GM12874 (cell line): ENCODE measurements around the gene PLVAP.
A peak's percentile ranks its signal among the peaks of the same experiment; 100 is the strongest.

Experiments
- CTCF ChIP-seq: IDR thresholded peaks from 2 replicates; pipeline ENCODE4 v1.5.1; 2011; ENCODE audit warnings: low read depth, mild to moderate bottlenecking, control low read depth, low read length, moderate library complexity; ENCODE audit not compliant: insufficient read depth

Gene PLVAP

GRCh38 chr19:17376935-17377600, at the start of gene PLVAP:
TSS of gene PLVAP (minus strand) at chr19:17377342. CDS start at chr19:17377288, 54 bp downstream.
- no peak for TF ChIP-seq CTCF

- peak; percentile 61 for TF ChIP-seq CTCF
Observed at GRCh38 chr19:17424743-17425365, 47.7 kb upstream of the PLVAP start.

- TF ChIP-seq CTCF = no peak
Observed at GRCh38 chr19:17423429-17424208, 46.5 kb upstream of the PLVAP start.

GRCh38 chr19:17421942-17422341, 44.8 kb upstream of the PLVAP start:
- TF ChIP-seq CTCF = no peak

- no peak for TF ChIP-seq CTCF
Observed at GRCh38 chr19:17420475-17420924, 43.4 kb upstream of the PLVAP start.

GRCh38 chr19:17419621-17420474, 42.7 kb upstream of the PLVAP start, which contains the start of gene MVB12A:
TSS of gene MVB12A (plus strand) at chr19:17420047. CDS start at chr19:17420136, 89 bp downstream.
- TF ChIP-seq CTCF = no peak
